HT-29 (cell line): ENCODE data around the gene TRIOBP. TPM values are rescaled to one million over a fixed set of nuclear protein-coding genes. Genes with fewer than 3 reads are reported as not detected.

Experiments used
- DNase-seq: peaks from one replicate; pipeline ENCODE4 v3.0.0-alpha.2; 2015; ENCODE audit warnings: low spot score
- total RNA-seq: library from RNA; depleted of rRNA; stranded (reverse); fragments of >200 nt; shearing (Covaris generic); gene quantifications from 2 replicates; pipeline ENCODE4 v1.2.3, GENCODE V29; 2014

The TRIOBP gene
- total RNA-seq, 1 experiment from 2014 or later, result 91.3 TPM

DNA sequence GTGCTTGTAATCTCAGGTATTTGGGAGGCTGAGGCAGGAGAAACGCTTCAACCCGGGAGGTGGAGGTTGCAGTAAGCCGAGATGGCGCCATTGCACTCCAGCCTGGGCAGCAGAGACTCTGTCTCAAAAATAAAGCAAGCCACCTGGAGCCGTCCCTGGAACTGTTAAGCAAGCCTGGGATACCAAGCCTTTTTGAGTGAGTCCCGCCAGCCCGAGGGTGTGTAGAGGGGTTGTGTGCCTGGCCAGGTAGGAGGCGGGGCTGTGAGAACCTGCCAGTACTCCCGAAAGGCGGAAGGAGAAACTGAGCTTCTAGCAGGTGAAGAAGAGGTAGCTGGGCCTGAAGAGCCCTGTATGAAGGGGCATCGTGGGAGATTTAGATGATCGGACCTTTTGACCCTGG is 52.4 kb downstream of the TRIOBP start:
- no peak for DNase-seq

DNA sequence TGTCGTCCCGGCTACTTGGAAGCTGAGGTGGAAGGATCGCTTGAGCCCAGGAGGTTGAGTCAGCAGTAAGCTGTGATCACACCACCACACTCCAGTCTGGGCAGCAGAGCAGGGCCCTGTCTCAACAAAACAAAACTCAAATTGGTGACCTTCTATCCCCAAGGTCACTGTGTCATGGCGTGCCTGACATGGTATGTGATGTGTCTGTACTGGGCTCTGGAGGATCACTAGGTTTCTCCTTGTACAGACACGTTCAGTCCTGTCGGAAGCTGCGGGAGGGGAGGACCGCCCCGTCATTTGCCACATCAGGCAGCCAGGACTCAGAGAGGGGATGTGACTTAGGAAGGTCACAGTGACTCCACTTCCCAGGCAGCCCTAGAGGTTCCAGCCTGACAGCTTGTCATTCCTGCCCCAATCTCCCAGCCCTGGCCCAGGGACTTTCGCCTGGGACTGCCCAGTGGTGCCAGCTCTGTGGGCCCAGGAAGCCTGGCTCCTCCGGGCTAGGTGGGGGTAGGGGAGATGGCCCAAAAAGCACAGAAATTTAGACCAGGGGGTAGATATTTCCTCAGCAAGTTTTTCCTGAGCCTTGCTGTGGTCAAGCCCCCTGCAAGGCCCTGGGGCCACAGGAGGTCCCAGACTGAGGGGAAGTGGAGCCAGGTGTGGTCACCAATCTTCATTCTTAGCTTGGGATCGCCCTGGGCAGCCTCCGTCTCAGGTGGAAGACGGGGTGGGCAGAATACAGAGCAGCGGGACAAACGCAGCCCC is 53.2 kb downstream of the TRIOBP start:
- no peak for DNase-seq

DNA sequence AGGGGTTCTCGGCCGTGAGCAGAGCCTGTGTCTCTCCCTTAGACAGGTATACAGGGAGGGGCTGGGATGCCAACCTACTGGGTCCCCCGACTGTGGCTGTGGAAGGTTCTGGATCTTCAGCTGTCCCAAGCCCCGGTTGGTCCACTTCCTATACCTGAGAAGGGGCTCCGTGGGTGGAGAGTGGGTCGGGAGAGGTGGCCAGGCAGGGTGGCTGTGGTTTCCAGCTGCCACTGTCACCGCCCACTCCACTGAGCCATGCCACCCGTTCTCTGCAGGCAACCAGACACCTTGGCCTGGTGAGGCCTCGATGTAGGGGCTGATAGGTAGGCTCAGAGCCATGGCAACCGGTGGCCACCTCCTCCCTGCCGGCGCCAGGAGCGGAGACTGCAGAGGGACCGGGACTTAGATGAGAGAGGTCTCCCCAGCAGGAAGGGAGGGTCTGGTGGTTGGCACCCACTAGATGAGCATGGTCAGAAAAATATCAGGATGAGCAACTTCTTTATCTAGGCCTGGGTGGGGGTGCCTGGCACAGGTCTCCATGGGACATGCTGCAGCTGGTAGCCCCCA is 53.8 kb downstream of the TRIOBP start:
- peak; percentile 46 for DNase-seq

DNA sequence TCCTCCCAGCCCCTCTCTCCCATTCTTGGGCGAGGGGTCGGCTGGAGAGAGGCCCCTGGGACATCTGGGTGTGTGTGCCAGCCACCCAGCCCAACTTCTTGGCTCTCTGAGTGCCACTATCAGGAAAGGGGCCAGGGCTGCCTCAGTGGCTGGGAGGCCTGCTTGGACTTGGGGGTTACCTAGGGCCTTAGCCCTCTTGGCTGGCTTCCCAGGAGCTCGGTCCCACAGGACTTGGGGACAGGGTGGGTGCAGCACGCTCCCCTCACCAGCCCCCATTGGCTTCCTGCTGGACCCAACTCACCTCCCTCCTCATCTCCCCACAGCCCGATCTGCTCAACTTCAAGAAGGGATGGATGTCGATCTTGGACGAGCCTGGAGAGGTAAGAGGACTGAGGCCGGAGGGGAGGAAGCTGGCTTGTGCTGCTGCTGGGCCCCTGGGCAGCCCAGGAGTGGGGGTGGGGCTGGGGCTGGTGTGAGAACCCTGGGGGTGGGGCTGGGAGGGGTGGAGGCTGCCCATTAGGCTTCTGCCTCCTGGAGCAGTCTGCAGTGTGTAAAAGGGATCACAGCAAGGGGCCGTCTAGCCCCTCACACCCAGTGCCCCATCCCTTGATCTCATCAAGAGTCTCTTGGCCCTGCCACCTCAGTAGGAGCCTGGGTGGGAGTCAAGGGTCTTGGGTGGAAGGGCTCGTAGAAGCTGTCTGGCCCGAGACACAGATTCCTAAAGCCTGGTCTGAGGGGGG is 54.8 kb downstream of the TRIOBP start:
- DNase-seq, result peak; percentile 39

DNA sequence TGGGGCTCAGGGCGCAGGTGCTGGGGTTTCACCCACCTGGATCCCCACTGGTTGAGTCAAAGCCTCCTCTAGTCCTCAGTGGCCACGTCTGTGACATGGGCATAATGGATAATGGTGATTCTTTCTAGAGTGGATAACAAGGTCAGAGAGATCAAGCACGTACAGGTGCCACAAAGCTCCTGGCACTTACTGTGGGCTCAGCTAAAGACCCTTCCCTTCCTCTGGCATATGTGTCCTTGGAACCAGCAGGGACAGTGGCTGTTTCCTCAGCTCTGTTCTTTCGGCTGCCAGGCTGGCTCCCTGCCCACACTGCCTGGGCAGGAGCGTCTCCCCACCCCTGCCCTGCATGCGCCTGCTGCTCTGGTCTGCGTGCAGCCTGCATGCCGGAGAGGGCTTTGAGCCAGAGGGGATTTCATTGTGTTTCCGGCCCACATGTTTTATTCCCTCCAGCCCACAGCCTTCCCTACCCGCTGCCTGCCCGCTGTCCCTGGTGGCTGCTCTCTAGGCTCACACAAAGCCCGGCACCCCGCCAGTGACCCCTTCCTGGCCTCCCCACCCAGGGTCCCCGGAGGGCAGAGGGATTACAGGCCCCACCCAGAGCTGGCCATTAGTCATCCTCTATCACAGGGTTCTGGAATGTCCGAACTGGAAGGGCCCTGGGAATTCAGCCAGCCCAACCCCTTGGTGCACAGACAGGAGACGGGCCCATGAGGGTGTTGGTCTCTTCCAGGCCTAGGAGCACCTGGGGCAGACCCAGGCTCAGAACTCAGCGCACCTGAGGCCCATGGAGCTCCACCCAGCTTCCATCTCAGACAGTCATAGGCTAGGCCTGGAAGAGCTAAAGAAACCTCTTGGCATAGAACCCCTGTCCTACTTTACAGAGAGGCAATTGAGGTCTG is 55.6 kb downstream of the TRIOBP start:
- peak; percentile 94 for DNase-seq

DNA sequence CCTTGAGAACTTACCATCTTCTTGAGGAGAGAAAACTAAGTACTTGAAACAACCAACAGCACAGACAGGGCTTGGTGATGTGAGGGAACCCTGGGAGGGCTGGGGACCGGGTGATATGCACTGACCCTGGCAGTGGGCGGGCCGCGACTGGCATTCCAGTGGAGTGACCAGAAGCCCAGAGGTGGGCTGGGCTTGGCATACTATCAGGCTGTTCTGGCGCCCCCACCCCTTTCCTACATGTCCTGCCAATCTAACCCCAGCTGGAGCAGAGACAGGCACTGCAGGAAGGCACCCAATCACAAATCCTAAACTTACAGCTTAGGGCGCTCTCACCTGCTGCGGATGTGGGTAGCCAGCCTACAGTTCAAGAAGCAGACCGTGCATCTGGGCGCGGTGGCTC is 56.9 kb downstream of the TRIOBP start:
- no peak for DNase-seq

DNA sequence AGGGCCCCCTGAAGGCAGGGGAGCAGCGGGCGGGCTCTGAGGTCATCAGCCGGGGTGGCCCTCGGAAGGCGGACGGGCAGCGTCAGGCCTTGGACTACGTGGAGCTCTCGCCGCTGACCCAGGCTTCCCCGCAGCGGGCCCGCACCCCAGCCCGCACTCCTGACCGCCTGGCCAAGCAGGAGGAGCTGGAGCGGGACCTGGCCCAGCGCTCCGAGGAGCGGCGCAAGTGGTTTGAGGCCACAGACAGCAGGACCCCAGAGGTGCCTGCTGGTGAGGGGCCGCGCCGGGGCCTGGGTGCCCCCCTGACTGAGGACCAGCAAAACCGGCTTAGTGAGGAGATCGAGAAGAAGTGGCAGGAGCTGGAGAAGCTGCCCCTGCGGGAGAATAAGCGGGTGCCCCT is 60.8 kb downstream of the TRIOBP start:
- DNase-seq, result no peak

DNA sequence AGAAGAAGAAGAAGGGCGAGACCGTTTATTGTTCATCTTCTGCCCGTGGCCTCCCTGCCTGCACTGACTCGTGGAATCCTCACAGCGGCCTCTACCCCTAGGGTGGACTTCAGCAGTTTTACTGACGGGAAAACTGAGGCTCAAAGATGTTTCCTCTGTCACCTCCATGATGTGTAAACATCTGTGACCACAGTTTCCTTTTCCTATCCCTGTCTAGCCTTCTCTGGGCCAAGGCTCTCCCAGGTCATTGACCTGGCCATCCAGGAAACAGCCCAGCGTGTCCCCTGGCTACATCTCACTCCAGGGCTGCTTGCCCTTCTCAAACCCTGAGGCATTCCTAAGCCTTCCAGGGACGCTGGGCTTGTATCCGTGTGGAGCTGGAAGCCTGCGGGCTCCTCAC is 61.8 kb downstream of the TRIOBP start:
- no peak for DNase-seq

DNA sequence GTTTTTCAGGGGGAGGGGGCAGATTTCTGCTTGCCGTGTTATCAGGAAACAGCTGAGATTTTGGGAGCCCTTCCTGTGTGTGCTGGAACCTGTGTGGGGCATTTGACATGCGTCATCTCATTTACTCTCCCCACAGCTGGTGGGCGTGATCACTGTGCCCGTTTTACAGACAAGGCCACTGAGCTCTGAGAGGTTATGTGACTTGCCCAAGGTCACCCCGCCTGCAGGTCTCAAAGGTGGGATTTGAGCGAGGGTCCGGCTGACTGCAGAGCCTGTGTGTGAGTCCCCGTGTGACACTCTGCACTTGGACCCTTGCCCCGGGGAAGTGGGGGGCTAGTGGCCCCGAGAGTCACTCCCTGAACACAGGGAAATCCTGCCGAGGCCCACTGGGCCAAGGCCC is 62.4 kb downstream of the TRIOBP start:
- DNase-seq, result no peak

DNA sequence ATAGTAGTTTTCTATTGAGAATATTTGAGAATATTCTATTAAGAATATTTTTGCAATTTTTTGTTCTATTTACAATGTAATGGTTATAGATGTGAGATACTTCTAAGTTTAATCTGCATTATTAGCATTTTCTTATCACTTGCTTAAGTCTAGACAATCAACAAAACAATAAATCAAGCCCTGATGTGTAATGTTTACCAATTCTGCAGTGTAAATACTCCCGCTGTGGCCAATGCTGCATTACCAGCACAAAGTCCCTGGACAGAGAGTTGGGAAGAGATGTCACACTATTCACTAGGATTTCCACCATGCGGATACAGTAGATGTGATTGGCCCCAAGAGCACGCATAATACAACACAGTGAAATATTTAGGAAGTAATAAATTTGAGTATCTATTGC is 63.3 kb downstream of the TRIOBP start:
- no peak for DNase-seq

DNA sequence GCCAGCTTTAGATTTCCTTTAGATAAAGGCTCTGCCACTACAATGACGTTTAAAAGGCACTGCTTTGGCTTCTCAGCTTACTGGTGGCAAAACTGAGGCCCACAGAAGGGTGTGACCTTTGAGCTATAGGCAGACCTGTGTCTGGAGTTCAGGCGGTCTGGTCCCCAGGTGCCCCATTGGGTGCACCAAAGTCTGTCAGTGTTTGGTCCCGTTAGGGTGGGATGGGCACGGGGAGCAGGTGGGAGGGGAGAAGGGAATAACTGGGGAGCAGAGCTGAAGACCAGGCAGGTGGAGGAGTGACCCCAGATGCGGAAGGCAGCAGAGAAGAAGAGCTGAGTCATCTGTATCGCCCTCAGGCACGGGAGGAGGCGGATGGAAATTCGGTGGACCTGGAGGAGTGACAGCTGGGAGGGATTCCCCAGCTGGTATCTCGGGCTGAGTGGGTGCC is 65.6 kb downstream of the TRIOBP start:
- DNase-seq, result no peak

DNA sequence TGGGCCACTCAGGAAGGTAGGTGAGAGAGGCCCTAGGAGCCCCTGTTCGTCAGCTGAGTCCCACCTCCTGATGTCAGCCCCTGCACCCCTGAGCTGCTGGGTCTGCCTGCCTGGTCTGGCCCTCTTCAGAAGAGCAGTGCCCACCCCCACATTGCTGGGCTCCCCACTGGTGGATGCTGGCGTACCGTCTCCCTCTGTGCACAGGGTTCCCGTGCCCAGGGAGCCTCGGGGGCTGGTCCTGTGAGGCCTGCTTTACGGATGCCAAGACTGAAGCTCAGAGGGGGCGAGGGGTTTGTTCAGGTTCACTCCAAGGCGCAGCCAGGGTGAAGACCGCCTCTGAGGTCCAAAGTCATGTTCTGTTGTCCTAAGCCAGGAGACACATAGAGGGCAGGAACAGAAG is 66.2 kb downstream of the TRIOBP start:
- DNase-seq, result no peak

DNA sequence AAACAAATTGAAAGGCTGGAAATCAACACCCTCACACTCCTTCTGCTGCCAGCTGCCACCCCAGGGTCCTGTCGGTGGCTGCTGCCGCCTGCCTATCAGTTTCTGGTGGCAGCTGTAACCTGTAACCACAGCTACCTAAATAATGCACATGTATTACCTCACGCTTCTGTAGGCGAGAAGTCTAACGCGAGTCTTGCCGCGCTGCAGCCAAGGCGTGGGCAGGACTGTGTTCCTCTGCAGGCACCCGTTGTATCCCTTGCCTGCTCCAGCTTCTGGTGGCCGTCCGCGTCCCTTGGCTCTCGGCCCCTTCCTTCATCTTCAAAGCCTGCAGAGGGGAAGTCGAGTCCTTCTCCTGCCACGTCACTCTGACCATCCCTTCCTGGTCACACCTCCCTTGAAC is 66.8 kb downstream of the TRIOBP start:
- no peak for DNase-seq

DNA sequence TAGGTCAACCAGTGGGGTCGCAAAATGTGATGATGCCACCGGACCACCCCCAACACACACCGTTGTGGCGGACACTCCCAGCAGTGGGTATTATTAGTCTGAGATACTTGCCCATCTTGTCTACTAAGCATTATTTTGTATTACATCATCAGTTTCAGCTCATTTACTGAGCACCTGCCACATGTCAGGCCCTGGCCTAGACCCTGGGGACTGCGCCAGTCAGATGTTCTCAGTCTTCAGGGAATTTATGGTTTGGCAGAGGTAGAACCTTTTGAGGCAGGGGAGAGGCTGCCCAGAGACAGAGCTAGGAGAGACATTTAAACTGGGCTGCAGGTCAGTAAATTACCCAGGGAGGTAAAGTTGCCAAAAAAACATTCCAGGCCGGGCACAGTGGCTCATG is 67.8 kb downstream of the TRIOBP start:
- no peak for DNase-seq

DNA sequence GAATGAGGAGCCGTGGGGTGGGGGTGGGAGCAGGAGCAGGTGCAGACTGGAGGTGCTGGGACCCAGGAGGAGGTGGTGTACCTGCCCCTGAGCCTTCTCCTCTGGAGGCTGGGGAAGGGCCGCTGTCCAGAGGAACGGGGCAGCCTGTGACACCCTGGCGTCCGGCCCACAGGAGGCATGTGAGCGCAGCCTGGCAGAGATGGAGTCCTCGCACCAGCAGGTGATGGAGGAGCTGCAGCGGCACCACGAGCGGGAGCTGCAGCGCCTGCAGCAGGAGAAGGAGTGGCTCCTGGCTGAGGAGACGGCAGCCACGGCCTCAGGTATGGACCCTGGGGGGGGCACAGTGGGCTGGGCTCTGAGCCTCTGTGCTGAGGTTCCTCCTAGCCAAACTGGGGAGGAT is 68.7 kb downstream of the TRIOBP start:
- no peak for DNase-seq

DNA sequence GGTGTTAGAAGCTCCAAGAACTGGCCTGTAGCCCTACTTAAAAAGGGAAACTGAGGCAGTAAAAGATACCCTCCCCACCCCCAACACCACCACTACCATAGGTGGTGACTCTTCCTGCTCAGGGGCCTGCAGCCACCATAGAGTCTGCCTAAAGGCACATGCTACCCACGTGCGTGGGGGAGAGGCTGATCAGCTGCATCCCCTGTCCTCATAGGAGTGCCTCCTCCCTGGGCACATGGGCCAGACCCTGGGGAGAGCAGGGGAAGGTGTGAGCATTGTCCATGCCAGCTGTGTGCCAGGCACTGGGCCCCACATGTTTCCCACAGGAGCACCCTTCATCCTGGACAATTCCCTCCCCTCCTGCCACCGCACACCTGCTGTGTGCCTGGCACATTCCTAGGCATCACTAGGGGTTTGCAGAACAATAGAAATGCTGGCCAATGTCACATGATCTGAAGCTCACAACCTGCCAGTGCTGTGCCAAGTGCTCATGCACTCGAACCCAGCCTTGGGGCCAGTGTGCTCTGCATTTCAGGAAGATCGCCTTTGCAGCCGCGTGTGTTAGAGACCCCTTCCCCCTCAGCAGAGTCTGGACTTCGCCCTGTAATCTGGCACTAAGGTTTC is 69.2 kb downstream of the TRIOBP start:
- no peak for DNase-seq

DNA sequence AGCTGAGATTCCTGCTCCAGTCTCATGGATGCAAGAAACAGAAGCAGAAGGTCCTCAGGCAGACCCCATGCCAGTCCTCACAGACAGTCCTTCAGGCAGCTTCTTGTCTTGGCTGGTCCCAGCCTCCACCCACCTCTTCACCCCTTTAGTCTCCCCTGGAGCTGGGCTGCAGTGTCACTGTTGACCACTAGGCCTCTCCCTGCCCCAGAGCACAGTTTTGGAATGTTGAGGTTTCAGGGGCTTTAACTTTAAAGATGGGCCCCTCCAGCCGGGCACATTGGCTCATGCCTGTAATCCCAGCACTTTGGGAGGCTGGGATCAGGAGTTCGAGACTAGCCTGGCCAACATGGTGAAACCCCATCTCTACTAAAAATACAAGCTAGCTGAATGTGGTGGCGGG is 71.4 kb downstream of the TRIOBP start:
- DNase-seq, result no peak

DNA sequence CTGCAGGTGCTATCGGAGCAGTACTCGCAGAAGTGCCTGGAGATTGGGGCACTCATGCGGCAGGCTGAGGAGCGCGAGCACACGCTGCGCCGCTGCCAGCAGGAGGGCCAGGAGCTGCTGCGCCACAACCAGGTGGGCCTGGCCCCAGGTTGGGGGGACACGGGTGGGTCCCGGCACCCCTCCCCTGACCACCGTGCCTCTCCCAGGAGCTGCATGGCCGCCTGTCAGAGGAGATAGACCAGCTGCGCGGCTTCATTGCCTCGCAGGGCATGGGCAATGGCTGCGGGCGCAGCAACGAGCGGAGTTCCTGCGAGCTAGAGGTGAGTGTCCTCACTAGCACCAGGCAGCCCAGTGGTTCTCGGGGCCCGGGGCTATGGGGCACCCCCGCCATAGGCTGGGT is 72.2 kb downstream of the TRIOBP start:
- DNase-seq, result no peak

DNA sequence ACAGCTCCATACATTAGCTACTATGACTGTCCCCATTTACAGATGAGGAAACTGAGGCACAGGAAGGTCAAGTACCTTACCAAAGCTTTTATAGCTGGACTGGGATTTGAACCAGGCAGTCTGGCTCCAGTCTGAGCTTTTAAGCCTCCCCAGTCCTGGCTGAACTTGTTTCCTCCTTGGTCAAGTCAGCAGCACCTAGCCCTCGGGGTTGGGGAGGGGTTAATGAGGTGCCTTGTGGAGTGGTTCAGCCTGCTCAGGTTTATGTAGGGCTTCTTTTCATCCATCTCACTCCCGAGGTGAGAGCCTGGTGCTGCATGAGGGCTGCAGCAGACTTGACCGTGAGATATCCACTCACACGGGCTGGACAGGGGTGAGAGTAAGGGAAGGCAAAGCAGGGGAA is 74.2 kb downstream of the TRIOBP start:
- no peak for DNase-seq

DNA sequence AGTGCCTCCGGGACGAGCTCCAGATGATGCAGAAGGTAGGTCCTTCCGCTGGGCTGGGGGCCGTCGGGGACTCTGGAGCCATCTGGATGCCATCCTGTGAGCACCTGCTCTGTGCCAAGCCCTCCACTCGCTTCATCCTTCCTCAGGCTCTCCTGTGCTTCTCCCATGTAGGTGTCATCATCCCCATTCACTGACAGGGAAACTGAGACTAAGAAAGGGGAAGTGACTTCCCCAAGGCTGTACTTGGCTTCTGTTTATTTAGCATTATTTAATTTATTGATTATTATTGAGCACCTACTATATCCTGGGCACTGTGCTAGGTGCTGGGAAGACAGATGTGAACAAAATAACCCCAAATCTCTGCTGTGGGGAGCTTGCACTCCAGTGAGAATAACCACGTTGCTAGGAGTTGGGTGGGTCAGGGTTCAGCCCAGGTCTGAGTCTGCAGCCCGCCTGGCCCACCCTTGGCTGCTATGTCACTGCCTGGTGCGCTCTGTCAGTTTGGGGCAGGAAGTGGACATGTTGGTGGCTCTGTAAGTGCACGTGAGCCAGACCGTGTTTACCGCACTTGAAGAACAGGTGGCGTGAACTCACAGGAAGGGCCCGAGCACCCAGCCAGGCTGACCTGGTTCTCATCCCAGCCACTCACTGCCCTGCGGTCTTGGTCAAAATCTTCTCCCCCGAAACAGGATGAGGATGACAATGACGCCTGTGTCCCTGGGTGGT is 75.0 kb downstream of the TRIOBP start:
- no peak for DNase-seq

DNA sequence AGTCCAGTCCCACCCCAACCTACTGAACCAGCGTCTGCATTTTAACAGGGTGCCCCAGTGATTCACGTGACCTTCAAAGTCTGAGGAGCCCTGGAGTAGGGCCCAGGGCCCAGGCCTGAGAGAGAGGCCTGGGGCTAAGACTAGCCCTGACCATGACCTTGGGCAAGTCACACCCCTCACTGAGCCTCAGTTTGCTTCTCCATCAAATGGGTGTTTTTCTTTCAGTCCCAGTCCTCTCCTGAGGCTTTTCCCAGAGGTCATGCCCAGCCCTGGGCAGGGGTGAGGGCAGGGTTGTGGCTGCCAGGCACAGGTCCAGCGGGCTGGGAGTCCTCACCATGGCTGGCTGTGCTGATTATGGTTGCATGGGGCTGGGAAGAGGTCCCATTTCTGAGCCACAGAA is 77.9 kb downstream of the TRIOBP start:
- DNase-seq, result no peak
